ENCODE results near the gene NAALADL2. TPM values are rescaled to one million over a fixed set of nuclear protein-coding genes. Genes with fewer than 3 reads are reported as not detected.
"Not testable (repeated sequence)": the region's sequence is repeated elsewhere in the genome, so short reads cannot be mapped to it uniquely, and the experiment has no call there.

NAALADL2 gene
- total RNA-seq, 1 donor: 54.5 TPM

DNA sequence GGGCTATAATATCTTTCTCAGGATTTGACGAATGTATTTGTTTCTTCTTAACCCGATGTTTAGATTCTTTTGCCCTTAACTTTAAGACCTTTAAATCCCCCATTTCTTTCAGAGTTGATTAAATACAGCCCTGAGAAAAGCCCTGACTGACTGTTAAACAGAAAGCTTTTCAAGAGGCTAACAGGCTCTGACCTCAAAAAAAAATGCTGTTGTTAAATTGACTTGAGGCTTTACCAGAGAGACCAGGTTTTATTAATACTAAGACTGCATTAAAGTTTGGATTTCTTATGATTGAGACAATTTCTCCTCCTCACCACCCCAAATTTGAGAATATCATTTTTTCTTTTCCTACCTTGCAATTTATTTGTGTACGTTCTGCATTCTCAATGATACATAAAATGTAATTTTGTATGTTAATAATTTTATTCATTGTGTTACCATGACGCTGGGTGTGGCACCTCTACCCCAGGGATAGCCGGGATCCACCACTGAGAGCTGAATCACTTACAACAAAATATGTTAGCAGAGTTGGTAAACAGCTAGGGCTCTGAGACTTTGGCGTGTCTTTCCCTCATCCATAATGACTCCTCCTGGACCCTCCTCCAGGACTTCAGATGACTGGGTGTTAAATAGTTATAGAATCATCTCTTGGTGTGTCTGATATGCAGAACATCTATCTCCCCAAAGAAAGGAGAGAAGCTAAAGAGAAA is 753.5 kb downstream of the NAALADL2 start:
- TF ChIP-seq CTCF (IDR thresholded peaks at IDR 0.05; ENCODE audit: insufficient read depth, low read length): no peak
- no peak overlapping the region for H3K4me3 ChIP-seq (ENCODE audit: low read depth, low read length)
- DNase-seq (ENCODE audit: low read depth): no peak

GRCh38 chr3:175614107-175614506 is 755.0 kb downstream of the NAALADL2 start:
- not testable (repeated sequence) for H3K4me3 ChIP-seq (ENCODE audit: low read depth, low read length); DNase-seq (ENCODE audit: low read depth)

GRCh38 chr3:175617247-175617646 is 758.1 kb downstream of the NAALADL2 start:
- TF ChIP-seq CTCF (IDR thresholded peaks at IDR 0.05; ENCODE audit: insufficient read depth, low read length): no peak
- DNase-seq (ENCODE audit: low read depth): no peak
- H3K4me3 ChIP-seq (ENCODE audit: low read depth, low read length): no peak overlapping the region

DNA sequence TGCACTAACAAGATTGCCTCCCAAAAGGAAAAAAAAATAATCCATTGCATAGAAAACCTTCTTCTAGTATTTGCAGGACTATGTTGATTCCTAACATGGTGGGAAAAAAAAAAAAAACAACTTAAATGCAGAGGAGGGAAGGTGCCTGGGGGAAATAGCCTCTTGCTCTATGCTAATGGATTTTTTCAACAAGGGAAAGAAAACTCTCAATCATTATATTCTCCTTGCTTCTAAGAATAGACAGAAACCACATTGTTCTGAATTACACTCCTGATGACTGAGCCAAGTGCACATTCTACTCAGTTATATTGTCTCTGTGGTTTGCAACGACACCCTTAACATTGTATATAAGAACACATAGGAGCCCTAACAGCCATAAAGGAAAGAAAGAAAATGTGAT is 760.2 kb downstream of the NAALADL2 start:
- no peak for TF ChIP-seq CTCF (IDR thresholded peaks at IDR 0.05; ENCODE audit: insufficient read depth, low read length)
- no peak overlapping the region for H3K4me3 ChIP-seq (ENCODE audit: low read depth, low read length)
- no peak for DNase-seq (ENCODE audit: low read depth)

DNA sequence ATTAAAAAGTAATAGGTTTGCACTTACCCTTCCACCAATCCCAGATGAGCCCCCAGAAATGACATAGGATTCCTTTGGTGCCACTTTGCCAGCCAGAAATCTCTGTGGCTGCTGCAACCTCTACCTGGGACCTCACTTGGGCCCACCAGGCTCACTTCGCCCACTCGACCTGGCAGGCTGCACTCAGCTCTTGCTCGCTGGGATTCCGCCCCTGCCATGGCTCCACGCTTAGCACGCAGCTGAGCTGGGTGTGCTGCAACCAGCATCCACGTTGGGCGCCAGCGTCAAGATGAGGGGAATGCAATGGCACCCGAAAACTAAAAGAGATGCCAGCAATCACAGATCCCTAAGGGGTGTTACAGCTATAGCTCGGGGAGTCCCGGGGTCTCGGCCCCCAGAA is 761.0 kb downstream of the NAALADL2 start:
- no peak for TF ChIP-seq CTCF (IDR thresholded peaks at IDR 0.05; ENCODE audit: insufficient read depth, low read length)
- H3K4me3 ChIP-seq (ENCODE audit: low read depth, low read length): no peak overlapping the region
- DNase-seq (ENCODE audit: low read depth): no peak

DNA sequence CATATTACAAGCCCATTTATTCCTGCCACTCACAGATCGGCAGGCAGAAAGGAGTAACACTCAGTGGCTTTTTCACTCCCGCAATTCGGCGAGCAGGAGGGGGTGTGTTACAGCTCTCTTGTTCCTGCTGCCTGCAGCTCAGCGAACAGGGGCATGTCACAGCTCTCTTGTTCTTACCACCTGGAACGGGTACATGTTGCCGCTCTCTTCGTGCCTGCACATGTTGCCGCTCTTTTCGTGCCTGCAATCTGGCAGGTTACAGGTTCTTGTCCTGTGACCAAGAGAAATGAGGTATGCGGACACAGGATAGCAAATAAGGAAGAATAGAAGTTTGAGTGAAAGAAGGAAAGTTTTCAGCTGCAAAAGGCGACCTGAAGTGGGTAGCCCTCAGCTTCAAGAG is 761.4 kb downstream of the NAALADL2 start:
- DNase-seq (ENCODE audit: low read depth): no peak
- no peak overlapping the region for H3K4me3 ChIP-seq (ENCODE audit: low read depth, low read length)
- TF ChIP-seq CTCF (IDR thresholded peaks at IDR 0.05; ENCODE audit: insufficient read depth, low read length): no peak

DNA sequence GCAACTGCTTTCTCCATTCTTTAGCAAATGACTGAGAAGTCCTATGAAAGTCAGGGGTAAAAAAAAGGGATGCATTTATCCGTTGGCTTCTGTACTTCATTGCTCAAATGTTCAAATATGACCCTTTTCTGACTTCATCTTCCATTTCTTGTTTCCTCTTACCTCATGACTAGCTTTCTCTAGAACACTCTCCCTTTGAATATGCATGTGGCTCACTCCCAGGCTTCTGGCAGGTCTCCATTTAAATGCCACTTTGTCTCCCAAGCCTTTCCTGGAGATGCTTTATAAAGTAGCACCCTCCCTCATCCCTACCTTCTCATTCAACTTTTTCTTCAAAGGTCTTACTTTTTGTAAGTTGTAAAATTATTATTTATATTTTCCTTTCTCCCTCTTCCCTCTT is 781.8 kb downstream of the NAALADL2 start:
- no peak overlapping the region for H3K4me3 ChIP-seq (ENCODE audit: low read depth, low read length)
- no peak for DNase-seq (ENCODE audit: low read depth)
- TF ChIP-seq CTCF (IDR thresholded peaks at IDR 0.05; ENCODE audit: insufficient read depth, low read length): no peak

All from fibroblast of the aortic adventitia (primary cell).